ENCODE measurements around the gene SLC41A1.

GRCh38 chr1:205756552-205756951 lies 56.4 kb downstream of the SLC41A1 start:
- TF ChIP-seq EZH2 (IDR thresholded peaks at IDR 0.05) (no peak), POLR2AphosphoS5 (IDR thresholded peaks at IDR 0.05; ENCODE audit: borderline replicate concordance, low read depth, low read length) (no peak), FOXP2 (optimal IDR thresholded peaks at IDR 0.05; ENCODE audit: control extremely low read depth, extremely low read length, insufficient read depth) (no peak)

Measured in SK-N-MC (cell line).